HL-60 (cell line): Measurements from ENCODE around the gene PRICKLE2.

ENCODE experiments used
- CTCF ChIP-seq: IDR thresholded peaks from one replicate; pipeline ENCODE4 v1.5.1; 2011; ENCODE audit warnings: low read length, control low read depth, inconsistent platforms; ENCODE audit not compliant: insufficient read depth
- GABPA ChIP-seq: IDR thresholded peaks from 2 replicates; pipeline ENCODE4 v1.6.1; 2012; ENCODE audit warnings: low read depth
- POLR2AphosphoS5 ChIP-seq: IDR thresholded peaks from 2 replicates; pipeline ENCODE4 v1.6.1; 2012; ENCODE audit warnings: low read depth
- REST ChIP-seq: IDR thresholded peaks from 2 replicates; pipeline ENCODE4 v1.6.1; 2012; ENCODE audit warnings: low read depth; ENCODE audit not compliant: insufficient replicate concordance
- SPI1 ChIP-seq: IDR thresholded peaks from 2 replicates; pipeline ENCODE4 v1.6.1; 2012; ENCODE audit warnings: low read depth, mild to moderate bottlenecking, borderline replicate concordance

- TF ChIP-seq CTCF (no peak), POLR2AphosphoS5 (no peak), GABPA (no peak), SPI1 (no peak), REST (no peak)
Observed at GRCh38 chr3:64257100-64257755, 32.0 kb upstream of the PRICKLE2 start.
